GM19099 (cell line): ENCODE data around the gene GRK4.

Experiments
- POLR2A ChIP-seq: IDR thresholded peaks from 3 replicates; pipeline ENCODE4 v1.6.1; 2011; ENCODE audit warnings: low read depth; ENCODE audit not compliant: insufficient read length; ENCODE audit errors: extremely low read depth

GRK4 gene

GRCh38 chr4:3039706-3040366, 76.5 kb downstream of the GRK4 start:
- no peak for TF ChIP-seq POLR2A

- TF ChIP-seq POLR2A = peak; percentile 49
Measured at GRCh38 chr4:3040452-3041191, 77.3 kb downstream of the GRK4 start.

- TF ChIP-seq POLR2A = peak; percentile 60
Measured at GRCh38 chr4:3041192-3042142, 78.1 kb downstream of the GRK4 start.

DNA sequence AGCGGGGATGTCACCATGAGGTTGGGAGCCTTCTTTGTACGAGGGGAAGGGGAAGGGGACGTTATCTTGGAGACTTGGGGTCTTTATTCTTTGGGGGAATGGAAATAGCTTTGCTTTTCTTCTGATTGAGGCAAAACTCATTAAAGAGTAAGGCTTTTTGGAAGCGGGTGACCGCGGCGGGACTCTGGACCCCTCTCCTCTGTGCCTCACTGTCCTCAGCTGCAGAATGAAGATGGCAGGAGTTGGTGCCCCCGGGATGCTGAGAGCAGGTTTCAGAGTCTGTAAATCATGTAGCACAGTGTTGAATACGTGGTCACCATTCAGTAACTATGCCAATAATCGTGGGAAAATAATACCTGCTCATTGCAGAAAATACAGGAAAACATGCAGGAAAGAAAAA, 78.9 kb downstream of the GRK4 start:
- no peak for TF ChIP-seq POLR2A

DNA sequence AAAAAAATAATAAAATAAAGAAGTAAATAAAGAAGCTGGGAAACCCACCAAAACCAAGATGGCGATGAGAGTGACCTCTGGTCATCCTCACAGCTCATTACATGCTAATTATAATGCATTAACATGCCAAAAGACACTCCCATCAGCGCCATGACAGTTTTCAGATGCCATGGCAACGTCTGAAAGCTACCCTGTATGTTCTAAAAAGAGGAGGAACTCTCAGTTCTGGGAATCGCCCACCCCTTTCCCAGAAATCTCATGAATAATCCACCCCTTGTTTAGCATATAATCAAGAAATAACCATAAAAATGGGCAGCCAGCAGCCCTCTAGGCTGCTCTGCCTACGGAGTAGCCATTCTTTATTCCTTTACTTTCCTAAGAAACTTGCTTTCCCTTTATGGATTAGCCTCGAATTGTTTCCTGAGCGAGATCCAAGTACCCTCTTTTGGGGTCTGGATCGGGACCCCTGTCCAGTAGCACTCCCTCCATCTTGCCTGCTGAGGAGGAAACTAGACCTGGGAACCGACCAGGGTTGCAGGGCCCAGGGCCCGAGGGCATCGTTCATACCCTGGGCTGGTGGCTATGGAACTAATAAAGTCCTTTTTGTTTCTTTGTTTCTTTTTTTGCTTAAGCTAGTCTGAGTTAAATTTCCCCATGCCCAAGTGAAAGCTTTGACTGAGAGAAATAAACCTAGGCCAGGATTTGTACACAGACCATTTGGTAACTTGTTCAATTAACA, 80.1 kb downstream of the GRK4 start:
- no peak for TF ChIP-seq POLR2A

GRCh38 chr4:3044870-3045819, 81.8 kb downstream of the GRK4 start:
- no peak for TF ChIP-seq POLR2A

GRCh38 chr4:3046162-3046561, 82.8 kb downstream of the GRK4 start:
- TF ChIP-seq POLR2A = no peak

DNA sequence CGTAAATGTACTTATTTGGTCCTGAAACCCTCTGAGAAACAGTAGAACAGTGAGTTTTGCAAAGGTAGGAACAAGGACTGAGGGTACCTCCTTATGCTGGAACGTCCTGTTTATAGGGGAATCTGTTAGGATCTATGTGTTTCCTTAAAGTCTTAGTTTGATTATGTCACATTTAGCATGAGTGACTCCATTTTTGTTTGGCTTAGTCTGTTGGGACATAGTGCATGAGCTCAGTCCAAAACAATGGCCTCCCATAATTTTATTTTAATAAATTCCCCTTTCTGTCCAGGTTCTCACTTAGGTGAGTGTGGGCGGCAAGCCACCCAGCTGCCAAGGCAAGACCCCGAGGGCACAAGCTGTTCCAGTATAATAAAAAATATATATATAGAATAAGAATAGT, 83.3 kb downstream of the GRK4 start:
- TF ChIP-seq POLR2A = no peak

DNA sequence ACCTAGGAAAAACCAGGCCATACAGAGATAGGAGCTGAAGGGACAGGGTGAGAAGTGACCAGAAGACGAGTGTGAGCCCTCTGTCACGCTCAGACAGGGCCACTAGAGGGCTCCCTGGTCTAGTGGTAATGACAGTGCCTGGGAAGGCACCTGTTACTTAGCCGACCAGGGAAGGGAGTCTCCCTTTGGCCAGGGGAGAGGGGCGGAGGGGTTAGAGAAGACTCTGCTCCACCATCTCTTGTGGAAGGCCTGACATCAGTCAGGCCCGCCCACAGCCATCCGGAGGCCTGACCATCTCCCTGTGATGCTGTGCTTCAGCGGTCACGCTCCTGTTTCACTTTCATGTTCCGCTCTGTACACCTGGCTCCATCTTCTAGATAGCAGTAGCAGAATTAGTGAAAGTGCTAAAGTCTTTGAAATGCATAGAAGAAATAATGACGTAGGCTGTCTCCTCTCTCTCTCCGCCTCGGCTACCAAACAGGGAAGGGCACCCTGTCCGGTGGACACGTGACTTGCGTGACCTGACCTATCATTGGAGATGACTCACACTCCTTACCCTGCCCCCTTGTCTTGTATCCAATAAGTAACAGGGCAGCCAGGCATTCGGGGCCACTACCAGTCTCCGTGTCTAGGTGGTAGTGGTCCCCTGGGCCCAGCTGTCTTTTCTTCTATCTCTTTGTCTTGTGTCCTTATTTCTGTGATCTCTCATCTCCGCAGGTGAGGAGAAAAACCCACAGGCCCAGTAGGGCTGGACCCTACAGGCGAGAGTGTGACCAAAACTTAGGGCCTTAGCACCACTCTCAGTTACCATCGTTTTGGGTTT, 84.3 kb downstream of the GRK4 start:
- peak; percentile 38 for TF ChIP-seq POLR2A

DNA sequence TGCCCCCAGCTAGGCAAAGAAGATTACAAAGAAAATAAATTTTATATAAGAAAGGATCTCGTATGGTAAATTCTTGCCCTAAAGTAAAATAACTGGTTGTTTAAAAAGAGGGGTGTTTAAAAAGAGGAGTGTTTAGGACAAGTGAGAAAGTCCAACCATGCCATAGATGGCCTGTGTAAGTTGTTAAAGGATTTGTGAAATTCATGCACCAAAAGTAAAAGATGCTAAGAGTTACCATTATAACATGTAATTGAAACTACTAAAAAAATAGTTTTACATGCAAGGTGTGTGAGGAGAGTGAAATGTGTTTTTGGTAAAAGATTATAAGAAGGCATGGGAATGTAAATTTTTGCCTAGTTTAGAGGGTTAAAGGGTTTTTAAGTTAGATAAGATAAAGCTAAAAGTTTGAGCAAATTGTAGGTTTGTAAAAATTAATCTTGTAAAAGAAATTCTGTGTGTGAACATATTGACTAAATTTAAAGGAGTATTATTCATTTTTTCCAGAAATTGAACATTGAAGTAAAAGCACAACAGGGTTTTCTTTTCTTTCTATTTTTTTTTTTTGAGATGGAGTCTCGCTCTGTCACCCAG, 90.9 kb downstream of the GRK4 start:
- no peak for TF ChIP-seq POLR2A

DNA sequence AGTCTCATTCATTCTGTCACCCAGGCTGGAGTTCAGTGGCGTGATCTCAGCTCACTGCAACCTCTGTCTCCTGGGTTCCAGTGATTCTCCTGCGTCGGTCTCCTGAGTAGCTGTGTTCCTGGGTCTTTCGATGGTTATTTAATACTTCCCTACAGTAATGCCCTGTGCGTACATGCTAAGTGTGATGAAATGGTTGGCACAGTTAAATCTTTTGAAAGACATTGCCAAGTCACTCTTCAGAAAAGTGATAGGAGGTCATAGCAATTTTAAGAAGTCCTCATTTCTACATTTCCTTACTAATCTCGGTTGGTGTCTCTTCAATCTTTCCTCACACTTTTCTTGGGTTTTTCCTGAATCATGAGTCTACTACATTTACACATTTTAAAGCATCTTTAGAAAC, 96.6 kb downstream of the GRK4 start:
- no peak for TF ChIP-seq POLR2A

- no peak for TF ChIP-seq POLR2A
Measured at GRCh38 chr4:3060946-3061345, 97.6 kb downstream of the GRK4 start.
